PC-3 (cell line): Measurements from ENCODE around the gene PCSK1.

Source experiments
- CTCF ChIP-seq: fragments of 300-600 bp; sonication (generic); conservative IDR thresholded peaks from 2 replicates; pipeline ENCODE4 v1.5.1; 2017; ENCODE audit warnings: antibody characterized with exemption, low read depth, mild to moderate bottlenecking, low read length
- EZH2 ChIP-seq: fragments of 300-600 bp; sonication (generic); IDR thresholded peaks from one replicate; pipeline ENCODE4 v1.6.1; 2017; ENCODE audit warnings: antibody characterized with exemption, mild to moderate bottlenecking, low read length; ENCODE audit not compliant: unreplicated experiment
- EZH2phosphoT487 ChIP-seq: fragments of 300-600 bp; sonication (generic); IDR thresholded peaks from 2 replicates; pipeline ENCODE4 v1.6.1; 2018; ENCODE audit warnings: mild to moderate bottlenecking, antibody characterized with exemption, low read length, borderline replicate concordance

GRCh38 chr5:96374653-96375052 is 58.4 kb downstream of the PCSK1 start:
- TF ChIP-seq CTCF (no peak), EZH2phosphoT487 (no peak), EZH2 (no peak)
